Psoas muscle (tissue), 8 donors: ENCODE data around the gene CCDC182. TPM values are rescaled to one million over a fixed set of nuclear protein-coding genes. Genes with fewer than 3 reads are reported as not detected.

ENCODE experiments used
- ATAC-seq, 4 donors: fragments of 200-7000 bp; cut with Tn5 transposase; one replicate each; pipeline ENCODE4 v1.9.1; 2020; ENCODE audit warnings: moderate library complexity in 3 of 4, mild to moderate bottlenecking in 2 of 4
- DNase-seq, 2 donors: peaks; one replicate each; pipeline ENCODE4 v3.0.0-alpha.2; 2020
- H3K27ac ChIP-seq: fragments of 200-600 bp; one replicate; pipeline ENCODE4 v1.8.0; 2022
- H3K27me3 ChIP-seq, 3 donors: fragments of 200-600 bp in 1 of 3; one replicate each; pipeline versions ENCODE4 v1.6.1 to v1.8.0; 2013 to 2022; ENCODE audit warnings: low read length in 2 of 3, mild to moderate bottlenecking in 2 of 3, moderate library complexity in 1 of 3; ENCODE audit not compliant: insufficient read depth in 3 of 3
- H3K36me3 ChIP-seq, 2 donors: fragments of 200-600 bp in 1 of 2; one replicate each; pipeline versions ENCODE4 v1.6.1 to v1.8.0; 2013 to 2022; ENCODE audit warnings: low read depth in 1 of 2, mild to moderate bottlenecking in 1 of 2, moderate library complexity in 1 of 2; ENCODE audit not compliant: insufficient read depth in 1 of 2
- H3K4me1 ChIP-seq: fragments of 200-600 bp; one replicate; pipeline ENCODE4 v1.8.0; 2022
- H3K4me3 ChIP-seq: fragments of 200-600 bp; one replicate; pipeline ENCODE4 v1.8.0; 2022; ENCODE audit warnings: mild to moderate bottlenecking
- H3K9me3 ChIP-seq: fragments of 200-600 bp; one replicate; pipeline ENCODE4 v1.8.0; 2022
- WGBS, 3 donors: extraction: QIAGEN DNeasy Blood & Tissue Kit; methylation state at CpG; one replicate each; pipeline versions ENCODE4 v1.1.6 to v1.1.7; 2013; 5-methylcytosine and 5-hydroxymethylcytosine counted together
- intact Hi-C, 2 donors: fragments of 100-400 bp; cut with DNase I; formaldehyde crosslinking; loops; one replicate each; pipeline versions ENCODE4 v1.11.0 to v1.14.2; 2022
- polyA plus RNA-seq, 3 donors: library from polyadenylated mRNA; stranded (reverse); fragments of 200-250 nt; gene quantifications; one replicate each; pipeline ENCODE4 v1.2.3, GENCODE V29; 2013
- total RNA-seq, 4 donors: library from RNA; stranded (reverse); fragmentation: NEBNext Ultra II Directional in 2 of 4; extraction: Animal tissue kit (Norgen Biotek cat#: 25700) in 2 of 4; gene quantifications; one replicate each; pipeline versions ENCODE4 v1.2.1 to v1.2.4, GENCODE V29; 2021 to 2023
- TF ChIP-seq, protein P1 (sequence below): fragments of 200-600 bp; IDR thresholded peaks from one replicate; pipeline ENCODE4 v1.8.0; 2022; ENCODE audit warnings: antibody characterized with exemption
- donor health status: healthy with polysubstance abuse.
- donor health status: DM: no; HTN: no; CAD: no; lungs with moderate emphysema.
- donor health status: Bipolar disorder and iron deficiency.
- donor health status: healthy.
- donor health status: DM: yes; HTN: yes; CAD: no.
- donor health status: DM: no; HTN: no; CAD: no.
- donor health status: DM: no; HTN: no; CAD: no.
- donor health status: DM: yes; HTN: yes; CAD: no.

The CCDC182 gene
- total and polyA plus RNA-seq, 7 donors: not detected

DNA sequence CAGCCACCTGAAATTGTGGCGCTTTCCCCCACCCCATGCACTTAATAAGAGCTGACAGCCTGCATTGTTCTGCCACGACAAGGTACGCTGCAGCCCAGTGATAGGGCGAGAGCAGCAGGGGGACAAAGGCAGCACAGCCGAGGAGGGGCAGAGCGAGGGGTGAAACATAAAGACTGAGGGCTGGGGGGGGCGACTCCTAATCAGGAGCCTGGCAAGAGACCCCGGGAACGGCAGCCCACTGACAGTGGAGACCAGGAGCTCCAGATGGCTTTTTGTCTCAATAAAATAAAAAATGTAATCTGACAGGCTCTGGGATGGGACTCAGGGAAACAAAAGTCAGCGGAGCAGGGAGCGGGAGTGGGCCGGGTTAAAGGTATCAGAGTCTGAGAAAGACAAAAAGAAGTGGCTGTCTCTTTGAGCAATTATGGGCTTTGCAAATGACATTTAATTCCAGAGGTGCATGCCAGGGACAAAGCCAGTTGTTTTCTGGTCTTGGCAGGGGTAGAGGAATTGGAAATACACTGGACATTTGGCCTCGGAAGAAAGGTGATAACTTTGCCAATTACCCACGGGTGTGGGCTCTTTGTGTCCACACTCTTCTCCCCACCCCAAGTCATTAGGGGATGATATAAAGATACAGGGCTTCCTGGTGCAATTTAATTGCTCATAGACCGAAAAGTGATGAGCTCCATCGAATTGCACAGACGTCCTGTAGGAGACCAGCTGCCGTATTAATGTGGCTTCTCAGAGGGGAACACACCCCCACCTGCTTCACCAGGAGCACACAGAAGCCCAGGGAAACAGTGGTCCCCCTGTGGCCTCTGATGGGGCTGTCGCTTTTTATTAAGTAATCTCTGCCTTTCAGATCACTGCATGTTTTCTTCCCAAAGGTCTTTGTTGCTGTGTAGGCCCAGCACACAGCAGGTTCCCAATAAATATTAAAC is 17.6 kb upstream of the CCDC182 start:
- TF ChIP-seq, protein P1, sequence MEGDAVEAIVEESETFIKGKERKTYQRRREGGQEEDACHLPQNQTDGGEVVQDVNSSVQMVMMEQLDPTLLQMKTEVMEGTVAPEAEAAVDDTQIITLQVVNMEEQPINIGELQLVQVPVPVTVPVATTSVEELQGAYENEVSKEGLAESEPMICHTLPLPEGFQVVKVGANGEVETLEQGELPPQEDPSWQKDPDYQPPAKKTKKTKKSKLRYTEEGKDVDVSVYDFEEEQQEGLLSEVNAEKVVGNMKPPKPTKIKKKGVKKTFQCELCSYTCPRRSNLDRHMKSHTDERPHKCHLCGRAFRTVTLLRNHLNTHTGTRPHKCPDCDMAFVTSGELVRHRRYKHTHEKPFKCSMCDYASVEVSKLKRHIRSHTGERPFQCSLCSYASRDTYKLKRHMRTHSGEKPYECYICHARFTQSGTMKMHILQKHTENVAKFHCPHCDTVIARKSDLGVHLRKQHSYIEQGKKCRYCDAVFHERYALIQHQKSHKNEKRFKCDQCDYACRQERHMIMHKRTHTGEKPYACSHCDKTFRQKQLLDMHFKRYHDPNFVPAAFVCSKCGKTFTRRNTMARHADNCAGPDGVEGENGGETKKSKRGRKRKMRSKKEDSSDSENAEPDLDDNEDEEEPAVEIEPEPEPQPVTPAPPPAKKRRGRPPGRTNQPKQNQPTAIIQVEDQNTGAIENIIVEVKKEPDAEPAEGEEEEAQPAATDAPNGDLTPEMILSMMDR: no peak
- Histone ChIP-seq H3K27me3 (peaks cover 0 to 3% (median 0%) of the 10 kb centered on the region in 3 donors), H3K4me1 (no peaks in the 10 kb centered on the region), H3K27ac (no peak overlapping the region), H3K9me3 (no peaks in the 10 kb centered on the region), H3K36me3 (no peaks in the 10 kb centered on the region), H3K4me3 (no peak overlapping the region)
- ATAC-seq (no peak), DNase-seq (no peak)
- intact Hi-C loops: no loop called here
- 47 to 49% (median 48%) methylated on average over 19 of the region's 19 CpGs for WGBS, 3 donors

GRCh38 chr17:57761887-57762286 is 16.8 kb upstream of the CCDC182 start:
- H3K4me1 ChIP-seq: no peaks in the 10 kb centered on the region
- H3K27ac ChIP-seq: no peak overlapping the region
- no peak overlapping the region for H3K4me3 ChIP-seq
- DNase-seq (no peak), ATAC-seq (no peak)
- no peaks in the 10 kb centered on the region for H3K36me3 ChIP-seq
- TF ChIP-seq, protein P1: no peak
- WGBS, 3 donors: 57 to 69% (median 67%) methylated on average over 8 of the region's 8 CpGs
- intact Hi-C loops: no loop called here
- H3K27me3 ChIP-seq: peaks cover 0 to 3% (median 0%) of the 10 kb centered on the region in 3 donors
- H3K9me3 ChIP-seq: no peaks in the 10 kb centered on the region

DNA sequence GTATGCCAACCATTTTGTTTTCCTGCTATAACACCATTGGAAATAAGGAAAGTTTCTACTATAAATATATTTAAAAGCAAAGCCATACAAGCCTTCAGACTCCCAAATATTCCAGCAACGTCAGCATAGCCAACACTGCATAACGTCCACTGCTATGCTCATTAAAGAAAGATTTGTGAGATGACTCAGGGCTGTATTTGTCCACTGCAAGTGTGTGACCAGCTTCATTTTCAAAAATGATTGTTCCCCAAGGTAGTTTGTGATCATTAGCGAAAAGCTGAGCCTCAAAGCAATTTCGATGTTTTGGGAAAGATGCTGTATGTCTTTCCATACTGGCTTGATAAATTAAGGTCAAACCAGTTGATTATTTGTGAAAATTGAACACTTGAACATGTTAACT is 14.9 kb upstream of the CCDC182 start:
- TF ChIP-seq, protein P1: no peak
- DNase-seq (no peak), ATAC-seq (no peak)
- WGBS, 3 donors: 62 to 79% (median 77%) methylated on average over 4 of the region's 4 CpGs
- H3K4me1 ChIP-seq: no peaks in the 10 kb centered on the region
- peaks cover 0 to 3% (median 0%) of the 10 kb centered on the region in 3 donors for H3K27me3 ChIP-seq
- no peak overlapping the region for H3K27ac ChIP-seq
- no peaks in the 10 kb centered on the region for H3K36me3 ChIP-seq
- intact Hi-C loops: no loop called here
- H3K4me3 ChIP-seq: no peak overlapping the region
- no peaks in the 10 kb centered on the region for H3K9me3 ChIP-seq

DNA sequence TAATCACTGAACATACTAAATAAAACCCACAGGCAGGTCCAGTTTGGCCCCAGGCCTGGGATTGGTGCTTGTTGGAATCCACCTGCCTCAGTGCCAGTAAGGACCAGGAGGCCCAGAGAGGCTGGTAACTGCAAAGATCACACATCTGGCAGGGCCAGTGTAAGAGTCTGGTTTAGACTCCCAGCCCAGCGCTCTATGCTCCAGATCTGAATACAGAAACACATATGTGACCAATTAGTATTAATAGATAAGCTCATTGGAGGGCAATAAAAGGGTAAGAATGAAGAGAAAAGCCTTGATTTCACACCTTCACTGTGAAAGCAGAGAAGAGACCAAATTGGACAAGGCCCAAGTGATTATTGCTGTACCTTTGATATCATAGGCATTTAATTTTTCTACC is 13.6 kb upstream of the CCDC182 start:
- Histone ChIP-seq H3K4me1 (no peaks in the 10 kb centered on the region), H3K27me3 (peaks cover 0 to 3% (median 0%) of the 10 kb centered on the region in 3 donors), H3K4me3 (no peak overlapping the region), H3K27ac (no peak overlapping the region), H3K36me3 (no peaks in the 10 kb centered on the region), H3K9me3 (no peaks in the 10 kb centered on the region)
- 90 to 94% (median 92%) methylated on average over 1 of the region's 1 CpG for WGBS, 3 donors
- ATAC-seq (no peak), DNase-seq (no peak)
- intact Hi-C loops: no loop called here
- TF ChIP-seq, protein P1: no peak
